Erythroblast (primary cell): Measurements from ENCODE around the gene MPZL3.

ENCODE experiments used
- GATA1 ChIP-seq: IDR thresholded peaks from 2 replicates; pipeline ENCODE4 v1.6.1; 2011; ENCODE audit warnings: low read depth, mild to moderate bottlenecking, control low read depth, low read length, moderate library complexity
- POLR2A ChIP-seq: IDR thresholded peaks from 2 replicates; pipeline ENCODE4 v1.6.1; 2011; ENCODE audit warnings: mild to moderate bottlenecking, low read length

DNA sequence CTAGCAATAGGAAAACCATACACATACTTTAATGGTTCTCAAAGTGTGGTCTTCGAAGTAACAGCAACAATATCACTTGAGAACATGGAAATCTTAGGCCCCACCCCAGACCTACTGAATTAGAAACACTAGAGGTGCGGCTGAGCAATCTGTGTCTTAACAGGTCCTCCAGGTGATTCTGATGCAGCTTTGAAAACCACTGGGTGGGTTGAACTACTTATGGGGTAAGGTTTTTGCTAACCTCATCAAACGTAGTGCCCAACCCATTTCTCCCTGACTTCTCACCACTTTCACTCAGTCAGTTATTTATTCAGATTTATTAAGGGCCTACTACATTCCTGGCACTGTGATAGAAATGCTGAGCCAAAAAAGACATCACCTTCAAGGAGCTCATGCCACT is 8.2 kb upstream of the MPZL3 start:
- no peak for TF ChIP-seq POLR2A
- no peak for TF ChIP-seq GATA1
